ENCODE results near the gene HOMER3. TPM values are rescaled to one million over a fixed set of nuclear protein-coding genes. Genes with fewer than 3 reads are reported as not detected.
"Not testable (repeated sequence)": the region's sequence is repeated elsewhere in the genome, so short reads cannot be mapped to it uniquely, and the experiment has no call there.

Gene HOMER3
- polyA plus RNA-seq, 4 donors: 49.3 to 82.4 (median 70.7) TPM

GRCh38 chr19:18904334-18905057 is 36.5 kb downstream of the HOMER3 start:
- no peak for DNase-seq (ENCODE audit: low read depth in 4 of 4, low spot score in 2 of 4)

DNA sequence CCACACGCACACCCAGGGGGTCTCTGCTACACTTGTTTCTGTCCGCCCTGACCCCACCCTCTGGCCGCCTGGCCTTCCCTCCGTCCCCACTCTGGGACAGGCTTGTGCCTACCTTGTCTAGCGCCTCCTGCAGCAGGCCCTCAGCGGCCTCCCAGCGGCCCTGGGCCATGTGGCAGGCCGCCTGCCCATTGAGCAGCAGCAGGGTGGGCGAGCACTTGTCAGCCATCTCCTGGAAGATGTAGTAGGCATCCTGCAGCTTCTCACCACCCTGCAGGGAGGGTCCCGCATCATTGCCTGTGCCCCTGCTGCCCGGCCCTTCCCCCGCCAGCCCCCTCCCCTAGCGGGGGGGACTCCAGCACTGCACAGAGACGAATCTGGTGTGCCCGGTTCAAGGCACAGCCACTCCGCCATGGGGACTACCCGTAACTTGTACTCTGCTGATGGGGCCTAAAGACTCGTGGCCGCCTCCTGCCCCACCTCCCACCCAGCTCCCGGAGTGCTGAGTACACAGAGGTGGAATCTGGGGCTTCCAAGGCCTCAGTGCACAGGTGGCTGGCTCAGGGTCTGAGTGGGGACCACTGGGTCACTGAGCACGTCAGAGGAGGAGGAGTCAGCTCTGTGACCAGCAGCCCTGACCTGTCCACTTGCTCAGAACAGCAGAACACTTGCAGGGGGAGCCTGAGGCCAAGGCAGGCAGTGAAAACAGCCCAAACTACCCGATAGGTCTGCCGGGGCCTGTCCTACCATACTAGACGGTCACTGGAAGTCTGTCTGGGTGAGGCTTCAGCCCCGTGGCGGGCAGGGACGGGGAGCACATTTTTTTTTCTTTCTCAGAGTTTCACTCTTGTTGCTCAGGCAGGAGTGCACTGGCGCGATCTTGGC is 37.6 kb downstream of the HOMER3 start:
- DNase-seq (ENCODE audit: low read depth in 4 of 4, low spot score in 2 of 4): no peak

GRCh38 chr19:18902519-18902918 is 38.5 kb downstream of the HOMER3 start:
- not testable (repeated sequence) for DNase-seq (ENCODE audit: low read depth in 4 of 4, low spot score in 2 of 4)

DNA sequence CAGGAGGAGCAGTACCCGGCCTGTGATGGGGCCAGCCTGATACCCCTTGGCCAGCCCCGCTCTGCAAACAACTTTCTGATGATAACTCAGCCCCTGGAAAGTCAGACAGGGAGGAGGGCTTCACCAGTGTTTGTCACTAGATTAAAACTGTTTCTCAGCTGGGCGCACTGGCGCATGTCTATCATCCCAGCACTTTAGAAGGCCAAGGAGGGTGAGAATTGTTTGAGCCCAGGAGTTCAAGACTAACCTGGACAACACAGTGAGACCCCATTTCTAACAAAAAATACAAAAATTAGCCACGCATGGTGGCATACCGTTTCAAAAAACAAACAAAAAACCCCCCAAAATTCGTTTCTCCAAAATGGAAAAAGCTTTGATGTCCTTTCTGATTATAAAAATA is 39.5 kb downstream of the HOMER3 start:
- DNase-seq (ENCODE audit: low read depth in 4 of 4, low spot score in 2 of 4): no peak

DNA sequence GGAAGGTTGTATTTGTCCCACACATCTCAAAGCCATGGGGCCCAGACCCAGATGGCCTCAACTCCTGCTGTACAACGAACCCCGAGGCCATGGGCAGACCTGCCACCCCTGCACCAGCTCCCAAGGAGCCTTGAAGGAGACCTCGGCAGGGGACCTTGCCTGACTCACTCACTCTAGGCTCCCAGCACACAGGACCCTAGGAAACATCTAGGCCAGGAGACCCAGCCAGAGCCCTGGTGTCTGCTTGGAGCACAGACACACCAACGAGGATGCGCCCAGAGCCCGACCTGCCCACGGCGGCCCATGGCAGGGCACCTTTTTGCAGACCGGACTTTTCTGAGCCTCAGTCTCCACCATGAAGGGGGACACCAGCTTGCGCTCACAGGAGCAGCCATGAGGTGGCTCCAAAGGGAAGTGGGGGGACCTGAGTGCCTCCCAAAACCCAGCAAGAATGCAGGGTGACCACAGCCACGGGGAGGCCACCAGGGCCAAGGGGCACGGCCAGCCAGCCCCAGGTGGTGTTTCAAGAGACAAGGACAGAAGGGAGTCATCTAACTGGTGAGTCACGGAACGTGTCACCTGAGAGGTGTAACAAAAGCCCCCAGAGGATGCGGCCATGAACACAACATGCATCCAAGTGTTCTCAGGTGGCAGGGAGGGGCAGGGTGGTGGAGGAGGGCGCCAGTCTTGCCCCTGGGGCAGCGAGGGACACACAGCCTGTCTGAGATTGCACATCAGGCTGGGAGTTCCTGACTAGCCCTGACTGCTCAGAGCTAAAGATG is 40.1 kb downstream of the HOMER3 start:
- DNase-seq (ENCODE audit: low read depth in 4 of 4, low spot score in 2 of 4): no peak

DNA sequence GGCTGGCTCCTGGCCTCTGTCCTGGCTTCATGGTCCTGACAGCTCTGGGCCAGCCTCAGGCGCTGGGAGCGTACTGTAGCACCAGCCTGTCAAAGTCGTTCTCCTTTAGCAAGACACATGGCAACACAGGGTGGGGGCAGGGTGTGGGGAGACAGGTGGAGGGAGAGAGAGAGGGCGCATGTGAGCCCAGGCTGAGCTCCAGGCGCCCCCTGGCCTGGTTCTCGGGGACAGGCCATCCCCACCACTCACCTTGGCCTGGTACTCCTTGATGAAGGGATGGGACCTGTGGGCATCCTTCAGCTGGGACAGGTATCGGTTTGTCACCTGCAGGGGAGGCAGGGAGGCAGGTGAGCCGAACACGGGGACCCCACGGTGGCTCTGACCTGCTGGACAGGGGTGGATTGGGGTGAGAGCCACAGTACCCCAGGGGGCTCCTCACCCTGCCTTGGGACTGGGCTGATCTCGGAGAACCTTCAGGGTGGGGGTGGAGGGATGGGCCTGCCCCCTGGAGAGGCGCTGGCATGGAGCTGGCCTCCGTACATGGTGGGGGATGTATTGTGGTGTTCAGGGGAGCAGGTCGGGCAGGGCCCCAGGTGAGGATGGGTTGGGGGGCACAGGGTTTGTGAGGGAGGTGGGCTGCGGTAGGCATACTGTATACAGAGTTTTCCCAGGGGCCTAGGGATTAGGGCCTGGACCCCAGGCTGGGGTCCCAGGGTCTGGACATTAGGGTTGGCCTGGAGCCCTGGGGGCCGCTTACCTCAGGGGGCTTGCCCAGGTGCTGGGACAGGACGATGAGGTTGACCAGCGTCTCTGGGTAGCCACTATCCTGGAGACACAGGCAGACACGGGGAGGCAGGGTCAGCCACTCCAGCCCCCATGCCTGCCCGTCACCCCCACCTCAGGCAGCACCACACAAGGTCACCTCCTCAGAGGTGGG is 41.1 kb downstream of the HOMER3 start:
- DNase-seq (ENCODE audit: low read depth in 4 of 4, low spot score in 2 of 4): no peak

- DNase-seq (ENCODE audit: low read depth in 4 of 4, low spot score in 2 of 4): no peak
Measured at GRCh38 chr19:18898607-18899408, 42.2 kb downstream of the HOMER3 start.

- no peak for DNase-seq (ENCODE audit: low read depth in 4 of 4, low spot score in 2 of 4)
Measured at GRCh38 chr19:18898081-18898606, 42.9 kb downstream of the HOMER3 start.

DNA sequence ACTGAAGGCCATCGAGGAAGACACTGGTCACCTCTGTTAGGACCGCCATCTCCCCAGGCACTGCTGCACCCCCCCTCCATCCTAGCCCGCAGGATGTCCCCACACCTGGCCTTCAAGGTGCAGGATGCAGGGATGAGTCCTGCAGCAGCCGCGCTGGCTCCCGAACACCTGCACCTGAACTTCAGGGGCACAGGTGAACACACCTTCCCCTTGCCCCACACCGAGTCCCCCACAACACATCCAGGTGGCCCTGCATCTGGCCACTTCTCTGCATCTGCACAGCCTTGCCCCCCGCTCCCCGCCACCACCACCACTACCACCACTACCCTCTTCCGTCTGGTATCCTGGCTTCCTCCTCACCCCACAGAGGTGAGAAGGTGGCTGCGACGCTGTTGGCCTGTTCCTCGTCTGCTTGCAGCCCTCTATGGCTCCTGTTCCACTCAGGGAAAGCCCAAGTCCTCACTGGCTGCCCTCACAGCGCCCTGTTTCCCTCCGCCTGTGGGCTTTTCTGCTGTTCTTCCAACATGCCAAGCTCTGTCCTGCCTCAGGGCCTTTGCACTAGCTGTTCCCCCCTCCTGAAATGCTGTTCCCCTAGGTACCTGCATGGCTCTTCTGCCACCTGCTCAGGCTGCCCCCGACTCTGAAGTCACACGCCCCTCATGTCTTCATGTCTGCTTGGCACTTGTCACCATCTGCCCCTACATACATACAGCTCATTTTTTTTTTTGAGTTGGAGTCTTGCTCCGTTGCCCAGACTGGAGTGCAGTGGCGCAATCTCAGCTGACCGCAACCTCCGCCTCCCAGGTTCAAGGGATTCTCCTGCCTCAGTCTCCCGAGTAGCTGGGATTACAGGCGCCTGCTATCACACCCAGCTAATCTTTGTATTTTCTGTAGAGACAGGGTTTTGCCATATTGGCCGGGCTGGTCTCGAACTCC is 43.7 kb downstream of the HOMER3 start:
- DNase-seq (ENCODE audit: low read depth in 4 of 4, low spot score in 2 of 4): no peak

- no peak for DNase-seq (ENCODE audit: low read depth in 4 of 4, low spot score in 2 of 4)
Measured at GRCh38 chr19:18896421-18896841, 44.6 kb downstream of the HOMER3 start.

- no peak for DNase-seq (ENCODE audit: low read depth in 4 of 4, low spot score in 2 of 4)
Measured at GRCh38 chr19:18895824-18896341, 45.1 kb downstream of the HOMER3 start, which contains the start of gene CERS1. Gene CERS1, minus strand, starts transcription at chr19:18896158. Its CDS starts 86 bp downstream, at chr19:18896072.

DNA sequence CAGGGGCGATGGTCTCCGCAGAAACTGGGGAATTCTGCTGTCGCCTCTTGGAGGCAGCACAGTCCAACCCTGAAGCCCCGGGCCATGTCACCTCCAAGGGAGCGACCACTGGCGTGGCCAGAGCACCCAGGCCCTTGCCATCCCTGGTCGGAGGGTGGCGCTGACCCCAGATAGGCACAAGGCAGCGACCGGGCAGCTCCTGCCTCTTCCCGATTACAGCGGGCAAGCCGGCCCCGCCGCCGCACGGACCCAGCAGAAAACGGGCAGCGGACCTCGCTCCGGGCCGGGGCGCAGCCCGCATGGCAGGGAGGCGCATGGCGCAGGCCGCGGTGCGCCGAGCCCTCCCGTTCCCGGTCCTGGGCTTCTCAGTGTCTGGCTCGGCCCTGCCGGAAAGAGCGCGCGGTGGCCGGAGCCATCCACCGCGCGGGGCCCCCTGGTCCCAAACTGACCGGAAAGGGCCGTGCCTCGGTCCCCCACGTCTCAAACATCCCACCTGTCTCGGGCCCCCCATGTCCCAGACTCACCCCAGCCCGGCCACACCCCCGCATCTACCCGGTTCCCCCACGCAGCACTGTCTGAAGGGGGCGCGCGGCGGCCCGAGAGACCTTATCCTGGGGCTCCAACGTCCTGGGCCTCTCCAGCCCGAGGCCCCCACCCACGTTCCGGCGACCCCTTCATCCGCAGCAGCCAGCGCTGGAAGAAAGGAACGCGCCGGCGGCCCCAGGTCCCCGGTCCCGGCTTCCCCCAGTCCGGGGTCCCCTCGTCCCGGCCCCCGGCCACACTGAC is 45.8 kb downstream of the HOMER3 start:
- DNase-seq (ENCODE audit: low read depth in 4 of 4, low spot score in 2 of 4): peak in 1 of 4 donors; percentile 39

DNA sequence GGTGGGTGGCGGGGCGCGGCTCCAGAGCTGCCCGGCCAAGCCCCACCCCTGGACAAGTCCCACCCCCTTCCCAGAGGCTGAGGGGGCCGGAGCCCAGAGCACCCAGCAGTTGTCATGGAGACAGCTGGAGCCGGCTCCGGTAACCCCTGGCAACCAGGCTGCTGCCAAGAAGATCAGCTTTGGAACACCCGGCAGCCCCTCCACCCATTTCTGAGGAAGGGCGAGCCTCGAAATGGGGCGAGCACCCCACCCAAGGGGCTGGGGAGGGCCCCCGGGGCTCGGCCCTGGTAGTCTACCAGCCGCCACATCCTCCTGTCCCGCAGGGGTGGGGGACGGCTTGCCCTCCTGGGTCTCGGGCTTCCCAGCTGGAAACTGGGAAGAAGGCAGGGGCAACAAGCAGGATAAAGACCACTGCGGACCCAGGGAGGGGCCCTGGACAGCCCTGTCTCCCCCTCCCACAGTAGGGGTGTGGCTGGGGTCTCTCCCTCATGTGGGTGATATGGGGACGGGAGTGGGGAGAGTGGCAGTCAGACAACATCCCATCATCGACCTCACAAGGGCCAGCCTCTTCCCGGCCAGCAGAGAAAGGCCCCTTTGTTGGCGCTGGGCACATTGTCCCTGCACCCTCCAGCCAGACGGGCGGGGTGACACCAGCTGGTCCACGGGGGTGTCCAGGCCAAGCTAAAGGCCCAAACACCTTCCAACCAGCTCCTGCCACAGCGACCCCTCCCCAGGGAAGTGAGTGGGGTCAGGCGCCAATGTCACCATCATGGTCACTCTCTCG is 46.6 kb downstream of the HOMER3 start:
- no peak for DNase-seq (ENCODE audit: low read depth in 4 of 4, low spot score in 2 of 4)

- DNase-seq (ENCODE audit: low read depth in 4 of 4, low spot score in 2 of 4): no peak
Measured at GRCh38 chr19:18893587-18894253, 47.3 kb downstream of the HOMER3 start.

Measured in left renal cortex interstitium (tissue), 4 donors.